ENCODE measurements around the gene IER2.

Gene IER2
- total RNA-seq: 145 to 149 reads per million in 2 donors

GRCh38 chr19:13150187-13150930 lies at the start of gene IER2, which contains the start of gene STX10:
Gene IER2, plus strand, starts transcription at chr19:13150411. Its CDS starts 2,776 bp downstream, at chr19:13153187.
Gene STX10, minus strand, starts transcription at chr19:13150375. Its CDS starts 202 bp downstream, at chr19:13150173.
- peak; percentile 78 for DNase-seq

GRCh38 chr19:13100841-13101589 lies 49.2 kb upstream of the IER2 start:
- DNase-seq: no peak

- DNase-seq: no peak
Observed at GRCh38 chr19:13101590-13102415, 48.4 kb upstream of the IER2 start.

GRCh38 chr19:13102416-13102665 lies 47.9 kb upstream of the IER2 start:
- no peak for DNase-seq

- no peak for DNase-seq
Observed at GRCh38 chr19:13102666-13103580, 47.3 kb upstream of the IER2 start, which contains the start of gene LYL1. Gene LYL1, minus strand, starts transcription at chr19:13102858. Its CDS starts 1,687 bp downstream, at chr19:13101171.

- no peak for DNase-seq
Observed at GRCh38 chr19:13103581-13104359, 46.4 kb upstream of the IER2 start.

- peak; percentile 46 for DNase-seq
Observed at GRCh38 chr19:13104360-13104847, 45.8 kb upstream of the IER2 start.

- no peak for DNase-seq
Observed at GRCh38 chr19:13104848-13105711, 45.1 kb upstream of the IER2 start.

GRCh38 chr19:13109361-13110098 lies 40.7 kb upstream of the IER2 start:
- DNase-seq: no peak

- no peak for DNase-seq
Observed at GRCh38 chr19:13110099-13110610, 40.1 kb upstream of the IER2 start.

- no peak for DNase-seq
Observed at GRCh38 chr19:13112555-13112954, 37.7 kb upstream of the IER2 start.

GRCh38 chr19:13115936-13116281 lies 34.3 kb upstream of the IER2 start:
- no peak for DNase-seq

GRCh38 chr19:13116282-13117175 lies 33.7 kb upstream of the IER2 start, which contains the start of gene TRMT1:
Gene TRMT1, minus strand, starts transcription at chr19:13116740. Its CDS starts 341 bp downstream, at chr19:13116399.
- no peak for DNase-seq

- DNase-seq: no peak
Observed at GRCh38 chr19:13117176-13117771, 32.9 kb upstream of the IER2 start.

- DNase-seq: peak; percentile 85
Observed at GRCh38 chr19:13117772-13118423, 32.3 kb upstream of the IER2 start, which contains the start of gene NACC1. Gene NACC1, plus strand, starts transcription at chr19:13118264. Its CDS starts 16,944 bp downstream, at chr19:13135208.

- DNase-seq: no peak
Observed at GRCh38 chr19:13118424-13119193, 31.6 kb upstream of the IER2 start.

Data from activated gamma-delta T cell (primary cell).